Measurements from ENCODE around the gene CEP350. TPM values are rescaled to one million over a fixed set of nuclear protein-coding genes. Genes with fewer than 3 reads are reported as not detected.

The CEP350 gene
- total and polyA plus RNA-seq, 2 donors (not counting 1 experiment from before 2014, with no cell fraction given): 19.0 to 101 TPM

- no peak overlapping the region for H2AFZ ChIP-seq (ENCODE audit: low read length)
Measured at GRCh38 chr1:179952186-179952585, 2.4 kb upstream of the CEP350 start.

GRCh38 chr1:179953974-179954492, 577 bp upstream of the CEP350 start:
- peak overlapping the region; percentile 11 for H3K9ac ChIP-seq (ENCODE audit: insufficient read depth, low read length)
- no peak for DNase-seq (ENCODE audit: low read depth in 2 of 2)
- H3K27ac ChIP-seq (ENCODE audit: insufficient read depth, low read length): peak overlapping the region; percentile 89
- peaks cover 43% of the 10 kb centered on the region for H3K79me2 ChIP-seq (ENCODE audit: control insufficient read depth, insufficient read depth, low read length)
- H3K9me3 ChIP-seq (ENCODE audit: control insufficient read depth, insufficient read depth, low read depth, low read length): no peaks in the 10 kb centered on the region
- H3K4me1 ChIP-seq (ENCODE audit: control insufficient read depth, extremely low read depth, insufficient read depth, low read length): peaks cover 2% of the 10 kb centered on the region
- no peaks in the 10 kb centered on the region for H3K27me3 ChIP-seq (ENCODE audit: control insufficient read depth, insufficient read depth, low read length)
- H3K4me3 ChIP-seq (replicated peaks in 1 of 4; ENCODE audit: control extremely low read depth in 1 of 4, insufficient read depth in 1 of 4, low read depth in 3 of 4, low read length in 4 of 4): peak overlapping the region; percentile 49 to 91 (median 72)
- peak overlapping the region; percentile 75 for H3K4me2 ChIP-seq (ENCODE audit: extremely low read depth, insufficient read depth, low read length)
- H4K20me1 ChIP-seq (ENCODE audit: control insufficient read depth, extremely low read depth, insufficient read depth, low read length): no peaks in the 10 kb centered on the region
- H2AFZ ChIP-seq (ENCODE audit: low read length): peak overlapping the region; percentile 94
- TF ChIP-seq EZH2 (IDR thresholded peaks at IDR 0.05; ENCODE audit: low read length, missing control alignments) (no peak), CTCF (conservative IDR thresholded peaks at IDR 0.05 in 1 of 2, IDR thresholded peaks at IDR 0.05 in 1 of 2; ENCODE audit: low read depth in 1 of 2, low read length in 2 of 2) (no peak)
- H3K36me3 ChIP-seq (ENCODE audit: control insufficient read depth, insufficient read depth, low read length): no peaks in the 10 kb centered on the region

More at GRCh38 chr1:179952186-179952585, 2.4 kb upstream of the CEP350 start:
- Histone ChIP-seq H3K4me3 (replicated peaks in 1 of 4; ENCODE audit: control extremely low read depth in 1 of 4, insufficient read depth in 1 of 4, low read depth in 3 of 4, low read length in 4 of 4) (no peak overlapping the region), H4K20me1 (ENCODE audit: control insufficient read depth, extremely low read depth, insufficient read depth, low read length) (no peaks in the 10 kb centered on the region), H3K36me3 (ENCODE audit: control insufficient read depth, insufficient read depth, low read length) (no peaks in the 10 kb centered on the region), H3K79me2 (ENCODE audit: control insufficient read depth, insufficient read depth, low read length) (peaks cover 27% of the 10 kb centered on the region), H3K27me3 (ENCODE audit: control insufficient read depth, insufficient read depth, low read length) (no peaks in the 10 kb centered on the region), H3K9ac (ENCODE audit: insufficient read depth, low read length) (no peak overlapping the region), H3K9me3 (ENCODE audit: control insufficient read depth, insufficient read depth, low read depth, low read length) (no peaks in the 10 kb centered on the region), H3K4me1 (ENCODE audit: control insufficient read depth, extremely low read depth, insufficient read depth, low read length) (peaks cover 2% of the 10 kb centered on the region), H3K27ac (ENCODE audit: insufficient read depth, low read length) (no peak overlapping the region), H3K4me2 (ENCODE audit: extremely low read depth, insufficient read depth, low read length) (no peak overlapping the region)
- TF ChIP-seq EZH2 (IDR thresholded peaks at IDR 0.05; ENCODE audit: low read length, missing control alignments): no peak
- no peak for TF ChIP-seq CTCF (conservative IDR thresholded peaks at IDR 0.05 in 1 of 2, IDR thresholded peaks at IDR 0.05 in 1 of 2; ENCODE audit: low read depth in 1 of 2, low read length in 2 of 2)
- DNase-seq (ENCODE audit: low read depth in 2 of 2): no peak

GRCh38 chr1:179955287-179955680, 674 bp downstream of the CEP350 start:
- H3K79me2 ChIP-seq (ENCODE audit: control insufficient read depth, insufficient read depth, low read length): peaks cover 53% of the 10 kb centered on the region
- TF ChIP-seq EZH2 (IDR thresholded peaks at IDR 0.05; ENCODE audit: low read length, missing control alignments) (no peak), CTCF (conservative IDR thresholded peaks at IDR 0.05 in 1 of 2, IDR thresholded peaks at IDR 0.05 in 1 of 2; ENCODE audit: low read depth in 1 of 2, low read length in 2 of 2) (no peak)
- H4K20me1 ChIP-seq (ENCODE audit: control insufficient read depth, extremely low read depth, insufficient read depth, low read length): no peaks in the 10 kb centered on the region
- H3K4me2 ChIP-seq (ENCODE audit: extremely low read depth, insufficient read depth, low read length): peak overlapping the region; percentile 85
- peak; percentile 11 to 25 for DNase-seq (ENCODE audit: low read depth in 2 of 2)
- peak overlapping the region; percentile 86 for H2AFZ ChIP-seq (ENCODE audit: low read length)
- H3K9me3 ChIP-seq (ENCODE audit: control insufficient read depth, insufficient read depth, low read depth, low read length): no peaks in the 10 kb centered on the region
- peaks cover 2% of the 10 kb centered on the region for H3K4me1 ChIP-seq (ENCODE audit: control insufficient read depth, extremely low read depth, insufficient read depth, low read length)
- peak overlapping the region; percentile 58 to 91 (median 82) for H3K4me3 ChIP-seq (replicated peaks in 1 of 4; ENCODE audit: control extremely low read depth in 1 of 4, insufficient read depth in 1 of 4, low read depth in 3 of 4, low read length in 4 of 4)
- H3K27me3 ChIP-seq (ENCODE audit: control insufficient read depth, insufficient read depth, low read length): no peaks in the 10 kb centered on the region
- peak overlapping the region; percentile 93 for H3K9ac ChIP-seq (ENCODE audit: insufficient read depth, low read length)
- H3K27ac ChIP-seq (ENCODE audit: insufficient read depth, low read length): peak overlapping the region; percentile 89
- no peaks in the 10 kb centered on the region for H3K36me3 ChIP-seq (ENCODE audit: control insufficient read depth, insufficient read depth, low read length)
